GM21367 (cell line): ENCODE data around the gene NBPF6.
"Not testable (repeated sequence)": the region's sequence is repeated elsewhere in the genome, so short reads cannot be mapped to it uniquely, and the experiment has no call there.

Source experiments
- ATAC-seq: cut with Tn5 transposase; IDR thresholded peaks from one replicate; pipeline ENCODE4 v1.9.1; 2021; ENCODE audit not compliant: unreplicated experiment

NBPF6 gene

DNA sequence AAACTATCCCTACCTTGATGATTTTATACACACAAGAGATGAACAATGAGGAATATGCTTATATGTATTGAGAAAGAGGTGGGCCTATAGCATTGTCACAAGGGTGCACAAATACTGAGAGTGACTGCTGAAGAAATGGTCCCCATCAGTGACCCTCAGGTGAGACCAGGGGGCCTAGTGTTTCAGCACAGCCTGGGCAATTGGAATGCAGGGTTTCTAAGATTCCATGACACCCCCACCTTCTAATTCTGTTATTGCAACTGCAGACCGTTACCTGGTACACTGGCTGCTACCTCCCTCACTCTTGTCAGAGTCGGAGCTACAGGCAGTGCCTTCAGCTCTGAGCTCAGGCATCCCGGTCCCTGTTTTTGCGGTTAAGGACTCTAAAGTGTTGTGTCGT, at the start of gene NBPF6:
NBPF6 (plus strand) TSS at position 301 of the 400 bp plus-strand sequence. CDS start 259 bp downstream, outside the sequence.
- not testable (repeated sequence) for ATAC-seq

GRCh38 chr1:108411098-108411833, 38.9 kb upstream of the NBPF6 start:
- ATAC-seq, result not testable (repeated sequence)

GRCh38 chr1:108420129-108420528, 30.0 kb upstream of the NBPF6 start:
- ATAC-seq, result not testable (repeated sequence)

GRCh38 chr1:108421061-108421916, 28.9 kb upstream of the NBPF6 start:
- ATAC-seq, result not testable (repeated sequence)

GRCh38 chr1:108426877-108427276, 23.3 kb upstream of the NBPF6 start:
- ATAC-seq, result not testable (repeated sequence)

DNA sequence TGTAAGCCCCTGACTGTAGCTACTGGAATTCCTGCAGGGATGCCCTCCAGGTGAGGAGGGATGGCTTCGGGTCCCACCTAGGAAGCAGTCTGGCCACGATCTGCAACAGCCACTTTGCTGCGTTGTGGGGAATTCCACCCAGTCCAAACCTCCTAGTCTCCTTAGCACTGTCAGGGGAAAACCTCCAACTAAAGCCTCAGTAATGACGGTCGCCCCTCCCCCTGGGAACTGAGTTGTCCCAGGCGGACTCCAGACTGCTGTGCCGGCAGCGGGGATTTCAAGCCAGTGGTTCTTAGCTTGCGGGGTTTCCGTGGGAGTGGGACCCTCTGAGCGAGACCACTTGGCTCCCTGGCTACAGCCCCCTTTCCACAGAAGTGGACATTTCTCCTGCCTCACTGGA, 18.1 kb upstream of the NBPF6 start:
- not testable (repeated sequence) for ATAC-seq

DNA sequence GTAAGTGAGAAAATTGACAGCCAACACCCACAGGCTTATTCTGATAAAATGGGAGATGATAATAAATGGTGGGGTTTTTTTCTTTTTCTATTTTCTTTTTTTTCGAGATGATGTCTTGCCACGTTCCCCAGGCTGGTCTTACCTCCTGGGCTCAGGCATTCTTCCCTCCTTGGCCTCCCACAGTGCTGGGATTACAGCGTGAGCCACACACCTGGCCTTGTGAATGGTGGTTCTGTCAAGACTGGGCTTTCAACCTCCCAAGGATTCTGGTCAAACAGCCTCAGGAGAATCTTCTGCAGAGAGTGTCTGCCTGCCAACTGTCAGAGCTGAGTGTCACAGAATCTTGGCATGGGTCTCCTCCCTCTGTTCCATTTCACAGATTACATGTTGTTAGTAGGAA, 16.7 kb upstream of the NBPF6 start:
- ATAC-seq, result not testable (repeated sequence)

DNA sequence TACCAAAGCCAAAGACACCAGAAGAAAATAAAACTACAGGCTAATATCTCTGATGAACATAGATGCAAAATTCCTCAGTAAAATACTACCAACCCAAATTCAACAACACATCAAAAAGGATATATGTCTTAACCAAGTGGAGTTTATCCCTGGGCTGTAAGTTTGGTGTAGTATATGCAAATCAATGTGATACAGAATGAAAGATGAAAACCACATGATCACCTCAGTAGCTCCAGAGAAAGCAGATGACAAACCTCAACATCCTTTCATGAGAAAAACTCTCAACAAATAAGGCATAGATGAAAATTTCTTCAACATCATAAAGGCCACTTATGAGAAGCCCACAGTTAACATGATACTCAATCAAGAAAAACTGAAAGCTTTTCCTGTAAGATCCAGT, 11.6 kb upstream of the NBPF6 start:
- ATAC-seq, result peak; percentile 81

- not testable (repeated sequence) for ATAC-seq
These were observed 4.4 kb downstream of the NBPF6 start for GRCh38 chr1:108454521-108454920.

DNA sequence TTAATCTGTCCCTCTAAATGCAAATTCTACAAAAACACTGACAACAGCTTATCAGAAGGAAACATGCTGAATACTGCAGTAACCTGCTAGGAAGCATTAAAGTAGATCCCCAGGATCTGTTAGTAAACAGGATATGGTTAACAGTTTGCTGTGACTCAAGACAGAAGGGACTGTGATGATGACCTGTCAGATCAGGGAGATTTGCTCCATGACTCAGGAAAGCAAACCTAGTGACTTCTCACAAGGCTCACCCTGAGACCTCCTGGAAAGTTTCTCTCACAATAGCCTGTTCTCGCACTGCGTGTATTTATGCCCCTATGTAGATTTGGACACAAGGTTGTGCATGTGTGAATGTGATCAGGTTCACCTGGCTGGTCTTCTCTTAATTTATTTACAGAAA, 8.5 kb downstream of the NBPF6 start:
- not testable (repeated sequence) for ATAC-seq

GRCh38 chr1:108461758-108462157, 11.6 kb downstream of the NBPF6 start:
- not testable (repeated sequence) for ATAC-seq

GRCh38 chr1:108463962-108464361, 13.8 kb downstream of the NBPF6 start:
- not testable (repeated sequence) for ATAC-seq

- ATAC-seq, result not testable (repeated sequence)
These were observed 16.0 kb downstream of the NBPF6 start for GRCh38 chr1:108466166-108466565.

DNA sequence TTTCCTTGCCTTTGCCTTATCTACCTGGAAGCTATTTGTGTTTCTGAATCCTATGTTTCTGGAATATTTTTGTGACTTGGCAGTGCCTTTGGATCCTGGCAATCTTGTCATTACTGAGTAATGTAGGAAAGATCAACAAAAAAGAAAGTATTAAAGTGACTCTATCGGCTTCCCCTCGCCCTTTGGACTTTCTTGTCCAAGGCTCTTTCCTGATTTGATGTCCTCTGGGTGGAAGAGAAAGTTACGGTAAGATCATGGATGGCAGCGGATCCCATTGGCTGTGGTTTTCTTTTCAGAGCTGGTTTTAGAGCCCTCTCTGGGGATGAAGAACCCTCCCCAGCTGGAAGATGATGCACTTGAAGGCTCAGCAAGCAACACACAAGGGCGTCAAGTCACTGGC, 17.0 kb downstream of the NBPF6 start:
- not testable (repeated sequence) for ATAC-seq

DNA sequence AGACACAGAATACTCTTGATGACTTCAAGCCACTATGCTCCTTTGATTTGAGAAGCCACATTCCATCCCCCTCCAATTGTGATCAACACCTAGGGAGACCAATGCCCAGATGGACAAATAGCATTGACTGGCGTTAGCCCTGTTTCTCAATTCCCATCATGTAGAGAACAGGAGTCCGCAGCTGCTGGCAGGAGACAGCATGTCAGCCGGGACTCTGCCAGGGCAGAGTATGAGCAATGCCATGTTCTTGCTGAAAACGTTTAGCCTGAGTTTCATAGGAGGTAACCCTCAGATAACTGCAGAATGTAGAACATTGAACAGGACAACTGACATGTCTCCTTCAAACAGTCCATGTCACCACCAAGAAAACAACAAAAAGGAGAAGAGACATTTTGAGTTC, 20.6 kb downstream of the NBPF6 start:
- ATAC-seq, result not testable (repeated sequence)

DNA sequence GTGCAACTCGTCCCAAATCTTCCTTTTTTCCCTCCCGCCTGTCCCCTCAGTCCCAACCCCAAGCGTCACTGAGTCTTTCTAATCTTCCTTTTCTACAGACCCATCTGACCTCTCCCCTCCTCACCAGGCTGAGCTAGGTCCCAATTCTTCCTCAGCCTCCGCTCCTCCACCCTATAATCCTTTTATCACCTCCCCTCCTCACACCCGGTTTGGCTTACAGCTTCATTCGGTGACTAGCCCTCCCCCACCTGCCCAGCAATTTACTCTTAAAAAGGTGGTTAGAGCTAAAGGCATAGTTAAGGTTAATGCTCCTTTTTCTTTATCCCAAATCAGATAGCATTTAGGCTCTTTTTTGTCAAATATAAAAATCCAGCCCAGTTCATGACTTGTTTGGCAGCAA, 24.4 kb downstream of the NBPF6 start:
- ATAC-seq, result not testable (repeated sequence)

GRCh38 chr1:108478429-108479015, 28.4 kb downstream of the NBPF6 start:
- no peak for ATAC-seq

- ATAC-seq, result no peak
These were observed 32.6 kb downstream of the NBPF6 start for GRCh38 chr1:108482708-108483107.

- not testable (repeated sequence) for ATAC-seq
These were observed 35.8 kb downstream of the NBPF6 start for GRCh38 chr1:108485990-108486389.

DNA sequence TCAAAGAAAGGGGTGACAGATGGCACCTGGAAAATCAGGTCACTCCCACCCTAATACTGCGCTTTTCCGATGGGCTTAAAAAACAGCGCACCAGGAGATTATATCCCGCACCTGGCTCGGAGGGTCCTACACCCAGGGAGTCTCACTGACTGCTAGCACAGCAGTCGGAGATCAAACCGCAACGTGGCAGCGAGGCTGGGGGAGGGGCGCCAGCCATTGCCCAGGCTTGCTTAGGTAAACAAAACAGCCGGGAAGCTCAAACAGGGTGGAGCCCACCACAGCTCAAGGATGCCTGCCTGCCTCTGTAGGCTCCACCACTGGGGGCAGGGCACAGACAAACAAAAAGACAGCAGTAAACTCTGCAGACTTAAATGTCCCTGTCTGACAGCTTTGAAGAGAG, 36.6 kb downstream of the NBPF6 start:
- ATAC-seq, result not testable (repeated sequence)

DNA sequence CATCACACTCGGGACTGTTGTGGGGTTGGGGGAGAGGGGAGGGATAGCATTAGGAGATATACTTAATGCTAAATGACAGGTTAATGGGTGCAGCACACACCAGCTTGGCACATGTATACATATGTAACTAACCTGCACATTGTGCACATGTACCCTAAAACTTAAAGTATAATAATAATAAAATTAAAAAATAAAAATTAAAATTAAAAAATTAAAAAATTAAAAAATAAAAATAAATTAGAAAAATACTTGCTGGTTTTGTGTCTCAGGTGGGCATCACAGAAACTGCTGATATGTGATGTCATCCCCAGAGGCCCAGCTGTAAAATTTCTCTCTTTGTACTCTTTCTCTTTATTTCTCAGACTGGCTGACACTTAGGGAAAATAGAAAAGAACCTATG, 44.9 kb downstream of the NBPF6 start:
- not testable (repeated sequence) for ATAC-seq
